Measurements from ENCODE around the gene GSTA2. TPM values are rescaled to one million over a fixed set of nuclear protein-coding genes. Genes with fewer than 3 reads are reported as not detected.
"Not testable (repeated sequence)": the region's sequence is repeated elsewhere in the genome, so short reads cannot be mapped to it uniquely, and the experiment has no call there.

GSTA2 gene
- total and polyA plus RNA-seq, 2 experiments from 2014 or later = 383 to 441 TPM

GRCh38 chr6:52720321-52720720 is 43.0 kb downstream of the GSTA2 start:
- Histone ChIP-seq H4K20me1 (ENCODE audit: insufficient read depth, poor library complexity, severe bottlenecking) (no peaks in the 10 kb centered on the region), H3K4me2 (no peak overlapping the region), H2AFZ (no peak overlapping the region), H3K27me3 (no peaks in the 10 kb centered on the region), H3K9me2 (replicated peaks; ENCODE audit: insufficient read depth) (no peaks in the 10 kb centered on the region), H3K9me3 (ENCODE audit: low read depth) (no peaks in the 10 kb centered on the region), H3K4me3 (no peak overlapping the region), H3K79me2 (no peaks in the 10 kb centered on the region), H3K27ac (no peak overlapping the region), H3K36me3 (replicated peaks; ENCODE audit: insufficient read depth, low read depth) (no peaks in the 10 kb centered on the region), H3K4me1 (ENCODE audit: insufficient read depth) (peaks cover 7% of the 10 kb centered on the region)
- TF ChIP-seq CTCF (IDR thresholded peaks at IDR 0.05; ENCODE audit: poor library complexity) (no peak), EZH2phosphoT487 (IDR thresholded peaks at IDR 0.05; ENCODE audit: low read depth, severe bottlenecking, unreplicated experiment) (no peak), EZH2 (IDR thresholded peaks at IDR 0.05; ENCODE audit: borderline replicate concordance) (no peak)
- no peak for DNase-seq (ENCODE audit: low spot score)
- 51% methylated on average over 2 of the region's 2 CpGs for WGBS (ENCODE audit: low lambda C conversion rate, missing lambda C conversion rate)

- Histone ChIP-seq H3K4me1 (ENCODE audit: insufficient read depth) (no peaks in the 10 kb centered on the region), H3K9me3 (ENCODE audit: low read depth) (no peaks in the 10 kb centered on the region), H3K79me2 (no peaks in the 10 kb centered on the region), H3K36me3 (replicated peaks; ENCODE audit: insufficient read depth, low read depth) (no peaks in the 10 kb centered on the region), H2AFZ (no peak overlapping the region), H3K9me2 (replicated peaks; ENCODE audit: insufficient read depth) (no peaks in the 10 kb centered on the region), H3K27me3 (no peaks in the 10 kb centered on the region), H3K4me2 (no peak overlapping the region), H3K4me3 (no peak overlapping the region), H3K27ac (no peak overlapping the region), H4K20me1 (ENCODE audit: insufficient read depth, poor library complexity, severe bottlenecking) (no peaks in the 10 kb centered on the region)
- TF ChIP-seq CTCF (IDR thresholded peaks at IDR 0.05; ENCODE audit: poor library complexity) (no peak), EZH2 (IDR thresholded peaks at IDR 0.05; ENCODE audit: borderline replicate concordance) (no peak), EZH2phosphoT487 (IDR thresholded peaks at IDR 0.05; ENCODE audit: low read depth, severe bottlenecking, unreplicated experiment) (no peak)
- DNase-seq (ENCODE audit: low spot score) = no peak
Observed at GRCh38 chr6:52718550-52718949, 44.7 kb downstream of the GSTA2 start.

GRCh38 chr6:52714761-52715160 is 48.5 kb downstream of the GSTA2 start:
- not testable (repeated sequence) for H4K20me1 ChIP-seq (ENCODE audit: insufficient read depth, poor library complexity, severe bottlenecking); H3K4me3 ChIP-seq; H3K4me2 ChIP-seq; H3K27ac ChIP-seq; H3K27me3 ChIP-seq; H3K9me2 ChIP-seq (replicated peaks; ENCODE audit: insufficient read depth); H3K36me3 ChIP-seq (replicated peaks; ENCODE audit: insufficient read depth, low read depth); DNase-seq (ENCODE audit: low spot score); H3K4me1 ChIP-seq (ENCODE audit: insufficient read depth); H3K9me3 ChIP-seq (ENCODE audit: low read depth); H3K79me2 ChIP-seq; H2AFZ ChIP-seq
- 92% methylated on average over 9 of the region's 9 CpGs for WGBS (ENCODE audit: low lambda C conversion rate, missing lambda C conversion rate)

- Histone ChIP-seq H3K36me3 (replicated peaks; ENCODE audit: insufficient read depth, low read depth) (no peaks in the 10 kb centered on the region), H3K9me2 (replicated peaks; ENCODE audit: insufficient read depth) (no peaks in the 10 kb centered on the region), H3K9me3 (ENCODE audit: low read depth) (no peaks in the 10 kb centered on the region), H3K27me3 (no peaks in the 10 kb centered on the region), H3K4me3 (no peak overlapping the region), H3K4me1 (ENCODE audit: insufficient read depth) (no peaks in the 10 kb centered on the region), H4K20me1 (ENCODE audit: insufficient read depth, poor library complexity, severe bottlenecking) (no peaks in the 10 kb centered on the region), H3K27ac (no peak overlapping the region), H2AFZ (no peak overlapping the region), H3K4me2 (no peak overlapping the region), H3K79me2 (no peaks in the 10 kb centered on the region)
- no peak for DNase-seq (ENCODE audit: low spot score)
- TF ChIP-seq EZH2 (IDR thresholded peaks at IDR 0.05; ENCODE audit: borderline replicate concordance) = no peak
- TF ChIP-seq CTCF (IDR thresholded peaks at IDR 0.05; ENCODE audit: poor library complexity) = no peak
- TF ChIP-seq EZH2phosphoT487 (IDR thresholded peaks at IDR 0.05; ENCODE audit: low read depth, severe bottlenecking, unreplicated experiment) = no peak
- WGBS (ENCODE audit: low lambda C conversion rate, missing lambda C conversion rate) = 90% methylated on average over 2 of the region's 2 CpGs
Observed at GRCh38 chr6:52712136-52712535, 51.1 kb downstream of the GSTA2 start.

Data from hepatocyte (in vitro differentiated cells).